Caco-2 (cell line): ENCODE data around the gene ZNF101. TPM values are rescaled to one million over a fixed set of nuclear protein-coding genes. Genes with fewer than 3 reads are reported as not detected.
A peak's percentile ranks its signal among the peaks of the same experiment; 100 is the strongest.

Source experiments
- Bru-seq: library from RNA; stranded (reverse); fragments of 400-500 nt; gene quantifications from one replicate; lab custom pipeline; 2021; lab: Mats Ljungman, UMichigan
- BruChase-seq, 2 experiments: library from RNA; stranded (reverse); fragments of 400-500 nt; gene quantifications; one replicate each; lab custom pipeline; 2021; lab: Mats Ljungman, UMichigan
- BruUV-seq: library from RNA; stranded (reverse); fragments of 400-500 nt; replicated peaks from 2 replicates; lab custom pipeline; 2021; lab: Mats Ljungman, UMichigan
- CTCF ChIA-PET: fragments of 300-600 bp; sonication (Branson Sonifier 250); formaldehyde crosslinking; loops from one replicate; lab custom pipeline; 2022; ENCODE audit warnings: antibody characterized with exemption; lab: Charles Lee
- POLR2A ChIA-PET: fragments of 300-600 bp; sonication (Branson Sonifier 250); formaldehyde crosslinking; loops from one replicate; lab custom pipeline; 2022; ENCODE audit warnings: antibody characterized with exemption; lab: Charles Lee
- DNase-seq, 2 experiments: peaks; one replicate each; pipeline versions ENCODE4 v3.0.0 to v3.0.0-alpha.2; 2020 to 2022
- H3K27me3 ChIP-seq: replicated peaks from 2 replicates; pipeline ENCODE4 v1.6.0; 2011; ENCODE audit warnings: low read length; ENCODE audit not compliant: control insufficient read depth, insufficient read depth
- H3K36me3 ChIP-seq: 2 replicates; pipeline ENCODE4 v1.5.1; 2011; ENCODE audit warnings: low read length; ENCODE audit not compliant: control insufficient read depth, insufficient read depth
- H3K4me1 ChIP-seq: fragments of 250-450 bp; sonication (Bioruptor Pico); 2 replicates; pipeline ENCODE4 v1.5.1; 2020; ENCODE audit warnings: mild to moderate bottlenecking
- H3K4me3 ChIP-seq: 2 replicates; pipeline ENCODE4 v1.5.1; 2011; ENCODE audit warnings: low read depth, mild to moderate bottlenecking, control low read depth, low read length
- H3K9me3 ChIP-seq: fragments of 250-450 bp; sonication (Bioruptor Pico); 2 replicates; pipeline ENCODE4 v1.5.1; 2020; ENCODE audit warnings: mild to moderate bottlenecking, moderate library complexity
- H3K27ac Mint-ChIP-seq: one replicate; pipeline ENCODE4 v1.8.0; 2022; ENCODE audit warnings: mixed read lengths; ENCODE audit not compliant: unreplicated experiment
- H3K27me3 Mint-ChIP-seq: one replicate; pipeline ENCODE4 v1.8.0; 2022; ENCODE audit warnings: mixed read lengths; ENCODE audit not compliant: insufficient read depth, unreplicated experiment
- H3K36me3 Mint-ChIP-seq: one replicate; pipeline ENCODE4 v1.8.0; 2022; ENCODE audit warnings: mild to moderate bottlenecking, mixed read lengths; ENCODE audit not compliant: insufficient read depth, unreplicated experiment
- H3K4me1 Mint-ChIP-seq: one replicate; pipeline ENCODE4 v1.8.0; 2022; ENCODE audit warnings: low read depth, mixed read lengths; ENCODE audit not compliant: unreplicated experiment
- H3K4me3 Mint-ChIP-seq: one replicate; pipeline ENCODE4 v1.8.0; 2022; ENCODE audit warnings: mild to moderate bottlenecking, moderate library complexity, mixed read lengths; ENCODE audit not compliant: unreplicated experiment
- H3K9me3 Mint-ChIP-seq: one replicate; pipeline ENCODE4 v1.8.0; 2022; ENCODE audit warnings: mixed read lengths; ENCODE audit not compliant: unreplicated experiment
- CTCF ChIP-seq, 2 experiments: fragments of 200-600 bp in 1 of 2; IDR thresholded peaks; 1 replicate in 1 of 2; 2 replicates in 1 of 2; pipeline versions ENCODE4 v1.5.1 to v1.8.0; 2011 to 2022; ENCODE audit warnings: antibody characterized with exemption in 1 of 2, control low read depth in 1 of 2, inconsistent platforms in 1 of 2, low read depth in 1 of 2, low read length in 1 of 2, mild to moderate bottlenecking in 1 of 2, moderate library complexity in 1 of 2; ENCODE audit not compliant: insufficient read depth in 1 of 2, severe bottlenecking in 1 of 2, unreplicated experiment in 1 of 2
- intact Hi-C: fragments of 100-400 bp; cut with micrococcal nuclease; formaldehyde crosslinking; loops from one replicate; pipeline ENCODE4 v1.10.0; 2022; ENCODE audit not compliant: unreplicated experiment
- long read RNA-seq: library from polyadenylated mRNA; stranded (forward); transcript quantifications from one replicate; pipeline ENCODE4 v2.0.0, GENCODE V29; 2022
- total RNA-seq: library from RNA; stranded (reverse); gene quantifications from 2 replicates; pipeline ENCODE4 v1.2.3, GENCODE V29; 2022

Gene ZNF101
- total RNA-seq (11.8 and 12.5 TPM in 2 replicates), Bru-seq, nascent RNA (percentile 66 among the genes with signal in this experiment), BruChase-seq, experiment 1, labeled RNA remaining after a 2-hour chase (percentile 75 among the genes with signal in this experiment), BruChase-seq, experiment 2, labeled RNA remaining after a 6-hour chase (percentile 69 among the genes with signal in this experiment)
- long read RNA-seq, full-length matches to known transcripts: 1 of 5 reads
- long read RNA-seq, partial matches to known transcripts: 1 of 5 reads
- long read RNA-seq, other reads (novel, unspliced or antisense): 3 of 5 reads

- ChIA-PET CTCF (interaction anchor here (1.2 kb wide), 1 partner anchor 108 kb away, joined by 3 read pairs; no protein-coding TSS in a partner anchor), POLR2A (interaction anchor here (0.6 to 1.0 kb wide), 3 partner anchors 108 to 198 kb away, joined by 4 to 5 read pairs (median 4); partner anchors contain the start of gene ZNF253)
- Mint-ChIP-seq H3K36me3 (peaks cover 38% of the 10 kb centered on the region), H3K9me3 (no peaks in the 10 kb centered on the region), H3K4me1 (no peaks in the 10 kb centered on the region), H3K4me3 (peak within 1 kb of the TSS; percentile 76), H3K27me3 (no peaks in the 10 kb centered on the region), H3K27ac (peak within 1 kb of the TSS; percentile 88)
- no peaks in the 10 kb centered on the region for H3K9me3 ChIP-seq
- peak within 1 kb of the TSS; percentile 86 for H3K4me3 ChIP-seq
- no peaks in the 10 kb centered on the region for H3K27me3 ChIP-seq
- no peaks in the 10 kb centered on the region; the same call in 1 of the 2 replicates for H3K36me3 ChIP-seq
- BruUV-seq: no TSS peak
- no peak for TF ChIP-seq CTCF (IDR thresholded peaks at IDR 0.05; ENCODE audit: insufficient read depth in 1 of 2, low read depth in 1 of 2, low read length in 1 of 2, severe bottlenecking in 1 of 2, unreplicated experiment in 1 of 2)
- peaks cover 9% of the 10 kb centered on the region for H3K4me1 ChIP-seq
- DNase-seq: peak; percentile 94 to 95
- intact Hi-C loops: loop anchor here (1.0 to 10.0 kb wide), 2 partner anchors 108 to 196 kb away; partner anchors contain the start of gene ZNF253
These were observed at the start of gene ZNF101 for GRCh38 chr19:19668230-19669012. Gene ZNF101, plus strand, starts transcription at chr19:19668839. Its CDS starts 125 bp downstream, at chr19:19668964.

- no peak for TF ChIP-seq CTCF (IDR thresholded peaks at IDR 0.05; ENCODE audit: insufficient read depth in 1 of 2, low read depth in 1 of 2, low read length in 1 of 2, severe bottlenecking in 1 of 2, unreplicated experiment in 1 of 2)
- peaks cover 19% of the 10 kb centered on the region for H3K36me3 Mint-ChIP-seq
These were observed 49.3 kb upstream of the ZNF101 start for GRCh38 chr19:19619181-19619848.

GRCh38 chr19:19619849-19620210 is 48.8 kb upstream of the ZNF101 start:
- POLR2A ChIA-PET: no interaction called here
- no peak for DNase-seq
- intact Hi-C loops: loop anchor here (5.0 kb wide), 1 partner anchor 68 kb away; no protein-coding TSS in a partner anchor
- Histone ChIP-seq H3K4me1 (no peaks in the 10 kb centered on the region), H3K9me3 (no peaks in the 10 kb centered on the region), H3K27me3 (no peaks in the 10 kb centered on the region), H3K36me3 (no peaks in the 10 kb centered on the region), H3K4me3 (no peak overlapping the region)
- no peak for TF ChIP-seq CTCF (IDR thresholded peaks at IDR 0.05; ENCODE audit: insufficient read depth in 1 of 2, low read depth in 1 of 2, low read length in 1 of 2, severe bottlenecking in 1 of 2, unreplicated experiment in 1 of 2)
- H3K27ac Mint-ChIP-seq: no peak overlapping the region
- no peak overlapping the region for H3K4me3 Mint-ChIP-seq
- CTCF ChIA-PET: no interaction called here
- BruUV-seq: no TSS peak
- peaks cover 23% of the 10 kb centered on the region for H3K36me3 Mint-ChIP-seq
- no peaks in the 10 kb centered on the region for H3K27me3 Mint-ChIP-seq
- H3K4me1 Mint-ChIP-seq: no peaks in the 10 kb centered on the region
- no peaks in the 10 kb centered on the region for H3K9me3 Mint-ChIP-seq

More at GRCh38 chr19:19619181-19619848, 49.3 kb upstream of the ZNF101 start:
- DNase-seq: no peak
- ChIA-PET CTCF (no interaction called here), POLR2A (no interaction called here)
- BruUV-seq: no TSS peak
- Mint-ChIP-seq H3K4me3 (peak overlapping the region; percentile 70), H3K4me1 (no peaks in the 10 kb centered on the region), H3K27ac (peak overlapping the region; percentile 30), H3K27me3 (no peaks in the 10 kb centered on the region), H3K9me3 (no peaks in the 10 kb centered on the region)
- intact Hi-C loops: loop anchor here (5.0 kb wide), 1 partner anchor 67 kb away; no protein-coding TSS in a partner anchor
- Histone ChIP-seq H3K36me3 (no peaks in the 10 kb centered on the region), H3K4me1 (peaks cover under 1% of the 10 kb centered on the region; the same call in 1 of the 2 replicates), H3K9me3 (no peaks in the 10 kb centered on the region), H3K4me3 (peak overlapping the region; percentile 69), H3K27me3 (no peaks in the 10 kb centered on the region)
